ENCODE data around the gene SPATA13.

The SPATA13 gene

DNA sequence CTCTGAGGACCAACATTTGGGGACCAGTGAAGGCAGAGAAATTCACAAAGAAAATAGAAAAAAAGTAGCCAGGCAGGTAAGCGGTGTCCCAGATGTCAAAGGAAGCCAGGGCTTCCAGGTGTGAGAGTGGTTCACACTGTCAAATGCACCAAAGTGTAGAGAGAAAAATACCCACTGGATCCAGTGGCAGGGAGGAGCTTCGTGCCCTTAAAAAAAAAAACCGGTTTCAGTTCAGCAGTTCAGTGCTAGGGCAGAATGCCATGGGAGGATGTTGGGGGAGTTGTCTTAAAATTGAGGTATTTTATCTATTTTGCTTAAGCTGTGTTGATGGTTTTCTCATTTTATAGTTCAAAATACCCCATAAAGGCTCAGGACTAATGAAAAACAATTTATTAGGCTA is 101.0 kb downstream of the SPATA13 start:
- no peak for DNase-seq

DNA sequence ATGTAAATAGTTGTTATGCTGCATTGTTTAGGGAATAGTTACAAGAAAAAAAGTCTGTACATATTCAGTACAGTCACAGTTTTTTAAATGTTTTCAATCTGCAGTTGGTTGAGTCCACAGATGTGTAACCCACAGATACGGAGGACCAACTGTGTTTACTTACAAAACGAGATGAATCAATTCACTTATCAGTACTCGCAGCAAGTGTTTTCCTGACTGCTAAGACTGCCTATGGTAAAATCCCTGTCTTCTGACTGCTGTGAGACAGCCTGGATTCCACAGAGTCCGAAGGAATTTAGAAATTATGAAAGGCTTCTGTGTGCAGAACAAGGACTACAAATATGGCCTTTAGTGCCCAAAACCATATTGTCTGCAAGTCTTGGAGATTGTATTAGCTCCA is 103.1 kb downstream of the SPATA13 start:
- no peak for DNase-seq

DNA sequence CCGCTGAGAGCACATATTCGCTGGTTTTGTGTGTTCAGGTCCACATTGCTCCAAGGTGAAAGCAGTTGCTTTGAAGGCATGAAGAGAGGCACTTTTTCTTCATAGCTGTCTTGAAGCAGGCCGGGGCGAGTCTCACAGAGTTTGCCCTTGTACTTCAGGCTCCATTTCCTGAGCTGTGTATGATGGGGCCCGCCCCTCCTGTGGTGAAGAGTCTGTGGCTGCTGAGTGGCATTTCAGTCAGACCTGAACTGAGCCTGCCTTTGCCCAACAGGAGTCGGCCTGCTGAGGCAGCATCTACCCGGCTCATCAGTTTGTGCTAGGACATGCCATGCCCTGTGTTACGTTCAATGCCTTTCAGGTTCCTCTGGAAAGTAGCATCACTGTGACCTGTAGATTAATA is 104.5 kb downstream of the SPATA13 start:
- DNase-seq: no peak

- DNase-seq: no peak
These were observed 104.9 kb downstream of the SPATA13 start for GRCh38 chr13:24265453-24265852.

DNA sequence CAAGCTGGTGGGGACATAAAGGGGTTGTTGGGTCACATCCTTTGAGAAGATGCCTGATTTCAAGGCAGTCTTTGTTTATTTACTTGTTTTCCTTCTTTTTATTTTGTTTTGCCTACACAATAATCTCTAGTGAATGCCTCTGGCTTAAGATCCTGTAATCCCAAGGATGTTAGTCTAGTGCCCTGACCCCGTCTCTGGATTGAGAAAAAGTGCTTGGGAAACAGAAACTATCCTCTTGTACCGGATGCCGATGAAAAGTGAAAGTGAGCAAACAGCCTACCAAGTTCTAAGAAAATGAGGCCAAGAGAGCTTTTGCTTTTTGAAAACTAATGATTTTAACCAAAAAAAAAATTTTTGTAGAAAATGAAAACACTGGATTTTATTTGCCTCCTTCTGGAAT is 106.8 kb downstream of the SPATA13 start:
- no peak for DNase-seq

DNA sequence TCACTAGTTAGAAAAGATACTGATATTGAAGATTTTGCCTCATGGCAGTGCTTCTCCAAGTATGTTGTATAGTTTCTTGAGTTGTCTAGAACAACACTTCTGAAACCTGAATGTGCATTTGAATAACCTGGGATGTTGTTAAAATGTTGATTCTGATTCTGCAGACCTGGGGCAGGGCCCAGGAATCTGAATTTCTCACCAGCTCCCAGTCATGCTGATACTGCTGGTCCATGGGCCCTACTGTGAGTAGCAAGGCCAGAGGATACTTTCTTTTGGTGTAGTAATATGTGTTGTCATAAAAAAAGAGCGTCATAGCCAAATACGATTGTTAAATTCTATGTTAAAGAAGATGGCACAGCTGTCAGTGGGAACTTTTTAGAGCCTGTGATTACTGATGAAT is 107.3 kb downstream of the SPATA13 start:
- DNase-seq: no peak

- DNase-seq: no peak
These were observed 109.3 kb downstream of the SPATA13 start for GRCh38 chr13:24269821-24270220.

DNA sequence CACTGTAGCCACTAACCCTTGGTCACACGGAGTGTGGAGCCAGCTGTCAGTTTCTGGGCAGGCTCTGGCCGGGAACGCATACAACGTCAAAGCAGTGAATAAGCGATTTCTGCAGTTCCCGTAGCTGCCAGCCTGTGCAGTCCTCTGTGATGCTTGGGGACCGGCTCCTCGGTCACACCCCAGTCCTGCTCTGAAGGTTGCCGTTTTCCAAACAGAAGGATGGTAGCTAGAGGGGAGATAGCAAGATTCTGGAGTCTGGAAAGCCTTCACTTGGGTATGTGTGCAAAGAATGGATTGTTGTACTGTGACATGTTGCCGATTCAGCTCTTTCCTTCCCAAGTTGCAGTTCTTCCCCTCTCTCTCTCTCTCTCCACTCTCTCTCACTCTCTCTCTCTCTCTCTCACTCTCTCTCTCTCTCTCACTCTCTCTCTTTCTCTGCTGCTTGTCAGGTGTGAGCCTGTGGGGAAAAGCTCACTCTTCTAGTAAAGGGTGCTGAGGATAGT is 110.2 kb downstream of the SPATA13 start:
- no peak for DNase-seq

- DNase-seq: no peak
These were observed 110.7 kb downstream of the SPATA13 start for GRCh38 chr13:24271231-24271600.

DNA sequence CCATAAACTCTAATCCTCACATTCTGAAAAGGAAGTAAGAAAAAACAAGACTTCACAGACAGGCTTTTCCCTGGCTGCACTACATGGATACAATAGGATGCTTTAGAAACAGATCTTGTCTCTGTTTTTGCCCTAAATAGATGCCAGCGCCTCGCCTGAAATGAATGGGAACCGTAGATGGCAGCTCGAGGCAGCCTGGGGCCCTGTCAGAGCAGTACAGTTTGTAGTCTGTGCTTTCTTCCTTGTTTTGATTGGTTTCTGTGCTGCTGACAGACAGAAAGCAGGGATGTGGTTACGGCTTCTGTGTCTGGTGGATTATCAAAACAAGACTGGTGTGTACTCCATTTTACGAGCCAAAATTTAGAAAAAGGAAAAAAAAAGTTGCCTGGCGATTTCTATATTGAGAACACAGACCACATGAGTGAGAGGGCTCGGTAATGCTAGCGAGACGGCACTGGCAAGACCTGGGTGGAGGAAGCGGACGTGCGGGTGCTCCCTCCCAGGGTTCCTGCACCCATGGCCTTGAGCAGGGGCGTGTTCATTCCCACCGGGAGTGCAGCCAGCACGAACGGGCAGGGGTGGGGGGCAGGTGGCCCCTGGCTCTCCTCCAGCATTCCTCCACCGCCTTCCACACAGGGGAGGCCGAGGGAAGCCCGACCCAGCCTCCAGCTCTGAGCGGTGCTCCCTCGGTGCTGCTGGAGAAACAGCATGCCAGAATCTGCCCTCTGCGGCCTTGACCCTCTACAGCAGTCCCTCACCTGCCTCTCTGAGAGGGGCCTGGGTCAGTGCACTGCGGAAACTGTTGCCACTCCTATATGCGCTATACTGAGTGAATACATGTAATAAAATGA is 111.3 kb downstream of the SPATA13 start:
- no peak for DNase-seq

DNA sequence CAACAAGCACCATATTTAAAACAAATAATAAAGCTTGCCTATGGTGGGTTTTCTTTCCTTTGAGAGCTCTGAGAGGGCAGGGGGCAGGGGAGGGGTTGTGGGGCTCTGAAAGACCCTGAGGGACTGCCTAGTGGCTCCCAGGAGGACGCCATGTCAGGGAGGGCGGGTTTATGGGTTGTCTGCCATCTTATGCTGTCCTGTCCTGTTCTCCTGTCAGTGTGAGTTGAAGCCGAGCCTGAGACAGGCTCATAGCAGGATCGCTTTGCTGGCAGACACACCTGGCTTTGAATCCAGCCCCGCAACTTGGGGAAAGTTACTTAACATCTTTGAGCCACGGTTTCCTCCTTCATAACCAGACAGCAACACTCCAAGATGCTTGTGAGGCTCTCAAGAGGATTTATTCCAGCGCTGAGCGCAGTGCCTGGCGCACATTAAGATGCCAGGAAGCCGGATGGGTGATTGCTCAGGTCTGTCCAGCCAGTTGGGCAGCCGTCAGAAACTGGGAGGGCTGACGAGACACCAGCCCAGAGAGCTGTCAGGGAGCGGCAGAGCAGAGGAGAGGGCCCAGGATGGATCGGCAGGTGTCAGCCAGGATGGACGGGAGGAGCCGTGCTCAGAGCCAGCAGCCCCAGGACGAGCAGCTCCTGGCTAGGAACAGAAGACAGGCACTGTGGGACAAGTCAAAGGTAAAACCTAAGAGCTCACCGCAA is 112.1 kb downstream of the SPATA13 start:
- DNase-seq: no peak

DNA sequence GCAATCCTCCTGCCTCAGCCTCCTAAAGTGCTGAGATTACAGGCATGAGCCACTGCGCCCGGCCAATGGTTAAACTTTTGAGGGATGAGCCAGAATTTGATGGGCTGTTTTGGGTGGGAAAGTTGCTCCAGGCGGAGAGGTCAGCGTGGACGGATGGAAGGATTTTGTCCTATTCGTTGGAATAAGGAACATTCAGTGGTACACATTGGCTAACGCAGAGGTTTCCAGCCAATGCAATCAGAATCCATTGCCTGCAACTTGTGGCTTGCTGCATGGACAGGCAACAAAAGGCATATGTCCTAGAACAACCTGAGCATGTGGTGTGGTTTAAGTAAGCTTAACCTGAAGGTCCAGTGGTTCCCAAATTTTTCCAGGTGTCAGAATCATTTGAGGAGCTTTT is 113.4 kb downstream of the SPATA13 start:
- DNase-seq: no peak

DNA sequence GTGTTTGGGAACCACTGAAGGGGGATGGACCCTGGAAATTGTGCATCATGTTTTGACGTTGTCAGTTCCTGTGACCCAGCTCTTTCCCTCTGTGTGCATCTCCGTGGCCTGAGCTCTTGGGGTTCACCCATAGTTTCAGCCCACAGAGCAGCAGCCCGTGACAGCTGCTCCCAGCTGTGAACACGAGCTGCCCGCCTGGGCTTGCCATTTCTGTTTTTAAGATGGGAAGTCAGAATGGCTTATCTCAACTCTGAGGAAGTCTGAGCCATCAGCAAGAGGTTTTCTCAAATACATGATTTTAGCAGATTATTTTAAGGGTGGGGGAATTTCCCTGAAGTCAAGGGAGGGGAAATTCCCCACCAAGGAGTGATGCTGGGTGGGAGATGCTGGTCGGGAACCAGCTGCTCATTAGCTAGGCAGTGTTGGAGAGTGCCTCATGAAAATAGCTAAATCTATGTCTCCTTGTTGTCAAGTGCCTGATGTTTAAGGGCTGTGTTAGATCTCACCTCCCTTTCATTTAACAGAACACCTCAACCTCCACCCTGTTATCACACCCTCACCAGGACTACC is 114.0 kb downstream of the SPATA13 start:
- DNase-seq: no peak

DNA sequence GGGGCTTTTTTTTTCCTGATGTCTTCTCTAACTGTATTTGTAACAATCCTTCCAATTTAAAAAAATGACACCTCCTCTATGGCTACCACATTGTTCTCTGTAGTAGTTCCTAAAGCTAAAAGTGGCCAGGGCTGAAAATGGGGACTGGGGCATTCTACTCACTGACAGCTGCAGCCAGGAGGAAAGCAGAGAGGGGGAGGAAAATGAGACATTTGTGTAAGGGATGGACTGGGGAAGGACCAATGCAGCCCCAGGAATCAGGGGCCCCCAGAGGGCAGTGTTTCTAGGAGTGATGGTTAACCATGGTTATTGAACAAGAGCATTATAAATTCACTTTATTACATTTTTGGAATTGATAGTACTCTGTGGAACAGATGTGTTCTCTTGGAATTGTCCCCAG is 114.5 kb downstream of the SPATA13 start:
- no peak for DNase-seq

DNA sequence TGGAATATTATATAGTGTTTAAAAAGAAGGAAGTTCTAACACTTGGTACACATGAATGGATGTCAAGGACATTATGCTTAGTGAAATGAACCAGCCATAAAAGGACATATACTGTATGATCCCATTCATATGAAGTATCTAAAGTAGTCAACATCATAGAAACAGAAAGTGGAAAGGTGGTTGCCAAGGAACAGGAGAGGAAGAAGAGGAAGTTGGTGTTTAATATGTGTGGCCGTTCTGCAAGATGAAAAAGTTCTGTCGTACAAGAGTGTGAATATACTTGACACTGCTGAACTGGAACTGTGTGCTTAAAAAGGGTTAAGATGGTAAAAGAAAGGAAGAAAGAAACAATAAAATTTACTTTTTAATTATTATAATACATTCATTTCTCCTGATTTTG is 115.8 kb downstream of the SPATA13 start:
- DNase-seq: no peak

DNA sequence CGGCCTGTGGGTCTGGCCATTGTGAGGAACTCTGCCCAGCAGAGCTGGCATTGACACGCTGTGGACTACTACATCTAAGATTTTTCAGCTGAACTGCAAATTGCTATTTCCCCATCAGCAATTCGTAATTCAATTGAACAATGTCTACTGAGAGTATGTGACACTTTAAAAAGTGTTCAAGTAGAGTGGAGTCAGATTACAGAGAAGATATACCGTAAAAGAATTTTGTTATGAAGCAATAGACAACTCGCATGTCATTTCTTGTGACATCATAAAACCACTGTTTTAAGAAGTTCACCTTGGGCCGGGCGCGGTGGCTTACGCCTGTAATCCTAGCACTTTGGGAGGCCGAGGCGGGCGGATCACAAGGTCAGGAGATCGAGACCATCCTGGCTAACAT is 116.3 kb downstream of the SPATA13 start:
- DNase-seq: no peak

DNA sequence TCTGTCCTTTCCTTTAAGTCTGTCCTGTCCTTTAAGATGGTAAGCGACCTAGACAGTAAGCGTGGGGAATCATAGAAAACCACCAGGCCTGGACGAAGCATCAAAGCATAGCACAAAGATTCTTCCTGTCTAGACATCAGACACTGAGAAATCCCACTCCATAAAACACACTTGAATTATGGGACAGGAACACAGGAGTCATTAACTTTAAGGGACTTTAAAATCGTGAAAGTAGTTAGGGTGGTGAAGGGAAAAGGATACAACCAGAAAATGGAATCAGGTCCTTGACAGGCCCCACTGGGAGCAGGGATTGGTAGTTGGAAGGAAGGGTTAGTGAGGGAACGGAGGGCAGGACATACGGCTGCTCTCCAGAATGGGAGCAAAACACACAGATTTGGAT is 117.2 kb downstream of the SPATA13 start:
- DNase-seq: no peak

GRCh38 chr13:24279327-24280110 is 119.0 kb downstream of the SPATA13 start:
- no peak for DNase-seq

- no peak for DNase-seq
These were observed 120.2 kb downstream of the SPATA13 start for GRCh38 chr13:24280720-24281119.

GRCh38 chr13:24281188-24282008 is 120.9 kb downstream of the SPATA13 start:
- peak; percentile 76 for DNase-seq

GRCh38 chr13:24282256-24282655 is 121.7 kb downstream of the SPATA13 start:
- DNase-seq: peak; percentile 87

GRCh38 chr13:24284889-24285565 is 124.5 kb downstream of the SPATA13 start:
- DNase-seq: no peak

Data from COR-L47 (cell line).